ENCODE measurements around the gene NTM.

DNA sequence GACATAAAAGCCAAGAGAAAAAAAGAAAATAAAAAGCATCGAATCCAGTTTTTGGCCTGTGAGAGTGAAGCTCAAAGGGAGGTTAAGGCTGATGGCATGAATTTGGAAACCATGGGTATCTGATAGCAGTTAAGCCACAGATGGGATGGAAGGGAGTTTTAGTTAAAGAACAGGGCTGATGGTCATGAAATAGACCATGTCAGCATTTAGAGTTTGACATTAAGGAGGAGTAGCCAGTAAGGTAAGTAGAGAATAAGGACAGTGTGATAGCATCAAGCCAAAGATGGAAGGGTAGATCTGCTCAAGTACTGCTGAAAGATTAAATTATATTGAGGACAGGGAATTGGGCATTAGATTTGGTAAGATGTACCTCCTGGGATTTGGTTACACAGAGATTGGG, 826.5 kb downstream of the NTM start:
- TF ChIP-seq, protein P1, sequence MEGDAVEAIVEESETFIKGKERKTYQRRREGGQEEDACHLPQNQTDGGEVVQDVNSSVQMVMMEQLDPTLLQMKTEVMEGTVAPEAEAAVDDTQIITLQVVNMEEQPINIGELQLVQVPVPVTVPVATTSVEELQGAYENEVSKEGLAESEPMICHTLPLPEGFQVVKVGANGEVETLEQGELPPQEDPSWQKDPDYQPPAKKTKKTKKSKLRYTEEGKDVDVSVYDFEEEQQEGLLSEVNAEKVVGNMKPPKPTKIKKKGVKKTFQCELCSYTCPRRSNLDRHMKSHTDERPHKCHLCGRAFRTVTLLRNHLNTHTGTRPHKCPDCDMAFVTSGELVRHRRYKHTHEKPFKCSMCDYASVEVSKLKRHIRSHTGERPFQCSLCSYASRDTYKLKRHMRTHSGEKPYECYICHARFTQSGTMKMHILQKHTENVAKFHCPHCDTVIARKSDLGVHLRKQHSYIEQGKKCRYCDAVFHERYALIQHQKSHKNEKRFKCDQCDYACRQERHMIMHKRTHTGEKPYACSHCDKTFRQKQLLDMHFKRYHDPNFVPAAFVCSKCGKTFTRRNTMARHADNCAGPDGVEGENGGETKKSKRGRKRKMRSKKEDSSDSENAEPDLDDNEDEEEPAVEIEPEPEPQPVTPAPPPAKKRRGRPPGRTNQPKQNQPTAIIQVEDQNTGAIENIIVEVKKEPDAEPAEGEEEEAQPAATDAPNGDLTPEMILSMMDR (IDR thresholded peaks at IDR 0.05), result no peak
- TF ChIP-seq POLR2A (IDR thresholded peaks at IDR 0.05), result no peak
- TF ChIP-seq EP300 (IDR thresholded peaks at IDR 0.05), result no peak
- TF ChIP-seq POLR2AphosphoS5 (IDR thresholded peaks at IDR 0.05), result no peak
